ENCODE results near the gene OR5B2. TPM values are rescaled to one million over a fixed set of nuclear protein-coding genes. Genes with fewer than 3 reads are reported as not detected.

The OR5B2 gene
- not detected for total RNA-seq

DNA sequence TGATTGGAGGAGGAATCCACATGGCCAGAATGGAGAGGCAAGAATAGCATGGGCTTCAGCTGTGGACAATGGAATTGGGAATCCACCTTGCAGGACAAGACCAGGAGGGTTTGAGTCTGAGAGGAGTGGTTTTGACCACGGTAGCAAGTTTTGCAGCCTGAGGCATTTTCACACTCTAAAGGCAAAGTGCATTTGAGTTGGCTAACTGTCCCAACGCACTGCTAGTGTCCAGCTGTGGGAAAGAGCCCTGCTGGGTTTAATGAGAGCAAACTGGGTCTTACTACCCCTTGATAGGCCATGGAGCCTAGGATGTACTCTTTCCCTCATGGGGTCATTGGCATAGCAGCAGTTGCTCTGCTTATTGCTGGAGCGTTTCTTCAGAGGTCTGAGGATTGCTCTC is at the start of gene OR5B2:
Gene OR5B2, minus strand, starts transcription at position 101 of the 400 bp plus-strand sequence. CDS start 4,860 bp downstream, outside the sequence.

DNA sequence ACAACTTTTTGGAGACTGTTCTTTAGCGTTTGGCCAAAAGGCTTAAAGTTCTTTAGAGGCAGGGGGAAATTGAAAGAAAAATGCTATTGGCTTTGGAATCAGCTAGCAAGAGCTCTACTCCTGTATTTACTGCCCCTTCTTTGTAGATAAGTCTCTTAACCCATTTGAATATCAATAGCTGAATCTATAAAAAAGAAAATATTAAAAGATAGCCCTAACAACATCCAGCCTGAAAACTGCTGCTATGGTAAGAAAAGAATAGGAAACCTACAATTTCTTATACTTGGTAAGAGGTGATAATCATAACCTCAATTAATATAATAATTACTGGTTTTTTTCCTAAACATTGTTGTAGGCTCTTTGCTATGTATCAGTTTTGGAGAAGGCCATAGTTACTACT is 14.2 kb upstream of the OR5B2 start, which contains the start of gene OR5B12:
Gene OR5B12, minus strand, starts transcription at position 101 of the 400 bp plus-strand sequence. CDS start 2,085 bp downstream, outside the sequence.

DNA sequence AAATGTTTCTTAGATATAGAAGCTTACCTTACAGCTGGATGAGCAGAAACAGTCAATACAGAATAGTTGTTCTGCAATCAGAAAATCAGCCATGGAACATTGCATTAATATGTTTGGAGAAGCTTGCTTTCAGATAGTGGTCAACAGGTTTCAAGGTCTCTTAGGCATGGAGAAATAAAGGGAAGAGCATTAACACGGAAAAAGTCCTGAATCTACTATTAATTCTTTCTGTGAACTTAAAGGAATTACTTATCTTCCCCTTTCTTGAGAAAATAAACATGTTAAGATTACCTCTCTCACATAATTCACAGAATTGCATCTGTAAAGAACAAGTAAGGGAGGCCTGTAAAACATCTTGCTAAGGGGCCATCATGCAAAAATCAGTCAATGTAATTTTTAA is 21.1 kb downstream of the OR5B2 start, which contains the start of gene OR5B3:
Gene OR5B3, minus strand, starts transcription at position 101 of the 400 bp plus-strand sequence. CDS start 3,465 bp downstream, outside the sequence.

Other genes starting within 250 kb of the OR5B2 start
- not detected for gene OR9Q2, start 239.1 kb downstream of the OR5B2 start, total RNA-seq
- not detected for gene OR1S2, start 224.0 kb downstream of the OR5B2 start, total RNA-seq
- not detected for gene OR1S1, start 215.4 kb downstream of the OR5B2 start, total RNA-seq
- gene OR10Q1, start 199.2 kb downstream of the OR5B2 start, total RNA-seq = not detected
- not detected for gene OR10W1, start 159.9 kb downstream of the OR5B2 start, total RNA-seq
- gene OR5B17, start 69.1 kb downstream of the OR5B2 start, total RNA-seq = not detected
- gene OR5B3, start 21.2 kb downstream of the OR5B2 start, total RNA-seq = not detected
- gene OR5B12, start 14.1 kb upstream of the OR5B2 start, total RNA-seq = not detected
- 0.23 TPM for gene OR5B21, start 80.0 kb upstream of the OR5B2 start, total RNA-seq
- gene LPXN, start 147.7 kb upstream of the OR5B2 start, total RNA-seq = 8.5 TPM
- 38.0 TPM for gene ZFP91, start 150.9 kb upstream of the OR5B2 start, total RNA-seq
- gene CNTF, start 194.5 kb upstream of the OR5B2 start, total RNA-seq = 0.99 TPM

Data from metanephros (tissue), 1 donor.